Right renal cortex interstitium (tissue), 3 donors: ENCODE measurements around the gene NR2E1. TPM values are rescaled to one million over a fixed set of nuclear protein-coding genes. Genes with fewer than 3 reads are reported as not detected.

ENCODE experiments used
- DNase-seq, 3 donors: peaks; one replicate each; pipeline ENCODE4 v3.0.0-alpha.2; 2013; ENCODE audit warnings: low read depth in 3 of 3, low spot score in 2 of 3
- polyA plus RNA-seq, 3 donors: library from polyadenylated mRNA; unstranded; fragments of 120-200 nt; gene quantifications; one replicate each; pipeline ENCODE4 v1.2.1, GENCODE V29; 2013; ENCODE audit not compliant: insufficient read length in 3 of 3

Gene NR2E1
- polyA plus RNA-seq, 3 donors: not detected

DNA sequence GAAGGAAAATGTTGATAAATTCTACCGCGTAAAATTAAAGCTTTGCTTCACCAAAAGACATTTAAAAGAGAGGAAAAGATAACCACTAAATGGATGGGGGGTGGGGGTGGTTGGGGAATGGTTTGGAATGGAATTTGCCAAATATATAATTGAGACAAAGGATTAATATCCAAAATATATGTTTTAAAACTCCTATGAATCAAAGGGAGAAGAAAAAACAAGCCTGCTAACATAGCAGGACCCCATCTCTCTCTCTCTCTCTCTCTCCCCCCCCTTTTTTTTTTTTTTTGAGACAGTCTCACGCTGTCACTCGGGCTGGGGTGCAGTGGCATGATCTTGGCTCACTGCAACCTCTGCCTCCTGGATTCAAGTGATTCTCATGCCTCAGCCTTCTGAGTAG, 13.4 kb upstream of the NR2E1 start:
- no peak for DNase-seq

DNA sequence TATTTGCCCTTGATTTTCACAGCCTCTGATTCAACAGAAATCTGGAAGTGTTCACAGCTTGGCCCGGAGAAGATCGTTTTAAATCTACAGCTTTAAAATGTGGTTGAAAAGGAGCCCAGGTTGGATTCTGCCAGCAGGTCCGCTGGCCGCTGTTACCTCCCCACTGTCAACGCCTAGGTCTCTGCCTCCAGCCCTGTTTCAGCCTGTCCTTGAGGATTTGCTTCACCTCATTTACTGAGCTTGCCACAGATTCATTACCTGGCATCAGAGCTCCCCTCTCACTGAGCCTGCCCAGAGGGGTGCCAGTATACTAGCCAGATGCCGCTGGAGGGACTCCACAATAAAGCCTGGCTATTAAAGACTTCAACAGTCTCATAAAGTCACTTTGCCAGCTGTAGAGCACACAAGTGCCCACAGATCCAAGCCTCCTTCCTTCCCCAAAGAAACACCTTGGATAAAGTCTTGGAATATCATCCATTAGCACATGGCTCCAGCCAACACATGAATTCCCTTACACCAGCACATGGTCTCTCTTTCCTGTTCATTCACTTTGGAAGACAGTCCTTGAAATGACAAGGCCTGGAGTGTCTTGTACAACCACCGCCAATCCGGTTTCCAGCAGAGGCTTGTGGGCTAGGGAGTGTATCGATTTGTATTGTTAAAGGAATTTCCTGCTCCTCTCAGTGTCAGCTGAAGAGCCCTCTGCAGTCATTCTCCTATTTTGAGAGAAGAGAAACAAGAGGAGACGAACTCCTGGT, 9.5 kb upstream of the NR2E1 start:
- no peak for DNase-seq

DNA sequence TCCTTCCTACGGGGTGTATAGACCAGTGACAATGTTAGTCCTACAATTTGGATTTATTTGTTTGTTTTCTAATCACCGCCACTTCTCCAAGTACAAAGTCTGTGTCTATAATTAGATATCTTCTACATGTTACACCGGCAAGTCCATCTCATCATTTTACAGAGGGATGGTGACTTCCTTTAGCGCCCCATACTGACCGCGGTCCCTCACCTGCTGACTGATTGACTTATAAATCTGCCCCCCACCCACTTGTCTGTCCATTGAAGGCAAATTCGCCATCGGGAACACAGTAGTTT, 8.9 kb upstream of the NR2E1 start:
- no peak for DNase-seq

DNA sequence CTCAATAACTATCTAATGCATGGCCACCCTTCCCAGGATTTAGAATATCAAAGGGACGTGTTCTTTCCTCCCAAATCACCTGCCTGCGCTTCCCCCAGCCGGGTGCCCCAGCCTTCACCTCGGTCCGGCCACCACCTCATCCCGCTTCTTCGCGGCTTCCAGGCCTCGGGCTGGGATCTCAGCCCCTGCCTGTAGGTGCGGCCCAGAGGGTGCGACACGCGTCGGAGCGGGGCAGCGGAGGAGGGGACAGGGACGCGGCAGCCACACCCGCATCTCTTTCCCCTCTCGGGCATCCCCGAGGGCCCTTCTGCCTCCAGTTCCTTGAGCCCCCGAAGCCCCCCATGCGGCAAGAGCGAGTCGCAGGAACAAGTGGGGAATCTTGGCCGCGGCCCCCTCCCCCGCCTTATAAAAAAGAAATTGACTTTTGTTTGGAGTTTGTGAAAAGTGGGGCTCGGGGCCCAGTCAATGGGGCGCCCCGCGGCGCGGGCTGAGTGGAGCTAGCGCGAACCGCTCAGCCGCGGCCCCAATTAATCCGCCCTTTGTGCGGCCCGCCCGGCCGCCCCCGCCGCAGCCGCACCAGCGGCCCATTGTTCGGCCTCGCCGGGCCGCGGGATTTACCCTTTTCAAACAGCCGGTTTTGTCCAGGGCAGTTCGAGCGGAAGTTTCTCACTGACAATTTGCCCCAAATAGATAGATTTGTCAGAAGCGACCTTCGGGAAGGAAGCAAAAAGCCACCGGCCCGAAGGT, 8.4 kb upstream of the NR2E1 start:
- no peak for DNase-seq

DNA sequence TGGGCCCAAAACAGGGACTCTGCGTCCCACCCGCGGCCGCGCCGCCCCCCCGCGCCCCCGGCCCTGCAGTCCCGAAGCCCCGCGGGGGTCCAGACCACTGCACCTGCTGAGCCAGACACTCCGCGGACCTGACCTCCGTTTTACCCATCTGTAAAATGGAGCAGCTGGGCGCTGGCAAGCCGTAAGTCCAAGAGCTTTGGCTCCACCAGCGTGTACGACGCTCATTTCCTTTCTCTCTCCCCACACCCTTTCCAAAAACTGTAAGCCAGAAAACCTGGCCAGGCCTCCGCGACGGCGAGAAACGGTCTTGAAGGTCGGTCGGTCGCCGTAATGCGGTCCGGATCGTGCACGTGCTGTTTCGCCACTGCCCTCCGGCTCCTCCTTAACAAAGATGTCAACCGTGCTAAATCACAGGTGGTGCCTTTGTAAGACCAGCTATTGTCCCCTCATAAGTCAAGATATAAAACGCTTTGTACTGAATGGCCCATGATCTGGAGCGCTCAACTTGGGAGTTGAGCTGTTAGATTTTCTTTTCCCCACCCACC, 7.8 kb upstream of the NR2E1 start:
- DNase-seq: no peak

DNA sequence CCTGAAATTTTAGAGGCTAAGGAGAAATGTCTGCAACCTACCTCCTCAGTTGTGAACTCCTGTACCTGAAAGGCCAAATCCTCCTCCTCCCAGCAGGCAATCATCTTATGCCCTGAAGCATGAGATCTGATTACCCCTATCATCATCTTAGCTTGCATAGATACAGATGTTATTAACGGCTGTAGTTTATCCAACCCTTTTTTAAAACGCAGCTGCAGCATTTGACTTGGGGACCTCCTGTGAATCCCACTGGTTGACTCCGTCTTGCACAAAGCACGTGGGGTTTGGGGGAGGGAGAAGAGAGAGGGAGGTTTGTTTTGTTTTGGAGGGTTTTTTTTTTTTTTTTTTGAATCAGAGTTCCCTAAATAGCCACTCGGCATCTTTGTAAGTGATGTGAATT, 5.8 kb upstream of the NR2E1 start:
- no peak for DNase-seq

DNA sequence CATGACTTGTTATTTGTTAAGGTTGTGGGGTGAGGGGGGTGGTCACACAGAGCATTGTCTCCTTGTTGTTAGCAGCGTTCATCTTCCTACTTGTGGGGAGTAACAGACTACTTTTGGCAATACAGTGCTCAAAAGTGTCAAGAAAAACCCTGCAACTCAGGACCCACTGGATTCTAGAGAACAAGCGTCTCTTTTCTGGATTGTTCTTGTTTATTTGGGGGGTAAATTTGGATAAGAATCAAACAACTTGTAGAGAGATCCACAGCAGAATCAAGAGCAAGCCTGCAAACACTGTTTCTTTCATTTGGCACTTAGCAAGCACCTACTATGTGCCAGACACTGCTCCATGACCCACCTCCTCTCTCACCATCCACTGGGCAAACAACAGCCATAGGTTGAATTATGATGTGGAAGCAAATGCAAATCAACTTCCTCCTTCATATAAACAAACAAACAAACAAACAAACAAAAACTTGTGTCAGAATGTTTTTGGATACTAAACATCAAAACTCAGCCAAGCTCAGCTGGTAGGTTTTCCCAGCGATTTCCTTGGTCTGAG, 4.0 kb upstream of the NR2E1 start:
- no peak for DNase-seq

DNA sequence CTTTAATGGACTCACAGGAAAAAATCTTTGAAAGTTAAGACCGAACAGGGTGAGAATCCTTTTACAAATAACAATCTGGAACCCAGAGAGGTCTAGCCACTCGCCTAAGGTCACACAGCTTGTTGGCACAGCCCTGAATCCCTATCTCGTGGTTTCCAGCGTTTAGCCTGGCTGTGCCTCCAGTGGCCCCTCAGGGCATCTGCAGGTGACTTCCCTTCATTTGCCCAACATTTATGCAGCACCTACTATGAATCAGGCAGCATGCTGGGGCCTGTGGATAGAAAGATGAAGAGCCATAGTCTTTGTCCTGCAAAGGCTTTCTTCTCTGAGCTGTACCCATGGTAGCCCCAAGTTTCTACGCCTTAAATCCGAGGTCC, 2.6 kb upstream of the NR2E1 start:
- DNase-seq: no peak

DNA sequence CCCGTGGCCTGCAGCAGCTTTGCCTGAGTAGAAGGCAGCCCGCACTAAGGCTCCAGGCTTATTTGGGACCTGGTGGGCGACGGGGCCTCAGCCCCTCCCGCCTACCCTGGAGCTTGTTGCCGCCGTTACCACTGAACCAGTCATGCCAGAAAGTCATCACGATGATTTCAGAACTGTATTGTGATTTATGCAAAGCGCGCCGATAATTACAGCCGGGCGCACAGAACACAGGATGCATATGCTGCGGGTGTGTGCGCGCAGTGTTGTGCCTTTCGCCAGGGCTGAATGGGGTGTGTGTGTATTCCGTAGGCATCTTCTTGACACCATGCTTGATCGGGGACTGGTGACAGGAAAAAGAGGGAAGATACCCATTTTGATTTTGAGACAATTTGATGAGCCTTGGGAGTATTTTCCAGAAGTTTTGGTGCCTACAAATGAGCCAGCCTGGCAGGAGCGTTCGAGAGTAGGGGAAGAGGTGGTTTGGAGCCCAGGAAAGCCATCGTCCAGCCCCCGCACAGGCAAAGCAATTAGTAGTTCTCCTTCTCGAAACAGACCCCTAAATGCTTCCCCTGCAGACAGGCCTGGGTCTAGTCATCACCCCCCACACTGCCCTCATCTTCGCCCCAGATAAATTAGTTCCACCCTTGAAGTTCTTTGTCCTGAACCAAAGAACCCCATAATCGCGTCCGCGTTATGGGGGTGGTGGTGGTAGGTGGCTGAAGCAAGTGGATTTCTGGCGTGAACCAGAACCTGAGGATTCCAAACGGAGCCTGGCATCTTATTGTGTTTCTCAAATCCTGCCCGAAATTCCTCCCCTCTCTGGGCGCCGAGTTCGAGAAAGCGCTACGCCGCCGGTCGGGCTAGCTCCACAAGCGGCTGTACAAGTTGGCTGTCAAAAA, 1.9 kb upstream of the NR2E1 start:
- DNase-seq: no peak

DNA sequence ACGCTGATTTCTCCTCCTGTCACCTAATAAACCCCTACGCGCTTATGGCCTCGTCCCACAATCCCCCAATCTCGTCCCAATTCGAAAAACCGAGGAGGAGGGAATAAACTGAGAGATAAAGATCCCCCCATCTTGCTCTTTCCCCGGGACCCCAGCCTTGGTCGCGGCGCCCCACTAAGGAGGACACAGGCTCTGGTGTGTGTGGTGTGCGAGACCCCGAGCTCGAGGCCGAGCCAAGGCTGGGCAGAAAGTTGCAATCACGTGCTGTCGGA, 1.3 kb upstream of the NR2E1 start:
- DNase-seq: no peak

DNA sequence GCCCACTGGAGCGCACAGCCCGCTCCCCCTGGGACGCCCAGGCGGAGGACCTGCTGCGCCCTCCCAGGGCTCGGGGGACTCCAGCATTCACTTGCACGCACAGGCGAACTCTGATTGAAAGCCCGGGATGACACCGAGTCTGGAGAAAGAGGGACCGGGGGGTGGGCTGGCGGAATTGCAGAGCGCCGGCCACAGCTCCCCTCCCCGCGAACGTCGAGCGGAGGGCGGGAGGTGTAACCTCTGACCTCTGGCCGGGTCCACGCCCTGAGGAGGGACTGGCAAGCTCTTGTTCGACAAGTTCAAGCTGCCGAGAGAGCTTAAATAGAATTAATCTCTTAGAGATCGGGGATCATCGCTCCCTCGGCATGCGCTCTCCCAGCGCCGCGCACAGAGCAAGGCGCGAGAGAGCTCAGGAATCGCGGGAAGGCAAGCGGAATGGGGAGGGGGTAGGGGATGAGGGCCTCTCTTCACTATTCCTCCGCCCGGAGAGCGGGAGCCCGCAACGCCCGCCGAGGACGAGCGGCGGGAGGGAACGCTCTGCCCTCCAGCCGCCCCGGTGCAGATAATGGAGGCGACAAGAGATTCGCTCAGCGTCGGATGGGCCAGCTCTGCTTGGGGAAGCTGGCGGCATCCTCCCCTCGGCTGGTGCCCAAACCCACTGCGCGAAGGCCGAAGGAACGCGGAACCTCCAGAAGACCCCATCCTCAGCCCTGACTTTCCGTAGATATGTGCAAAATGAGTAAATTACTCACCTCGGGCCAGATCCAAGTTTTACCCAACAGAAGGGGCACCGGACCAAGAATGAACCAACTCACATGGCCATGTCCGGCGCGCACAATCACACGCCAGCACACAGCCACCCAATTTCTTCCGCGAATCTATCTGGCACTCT, 761 bp upstream of the NR2E1 start:
- DNase-seq: no peak

DNA sequence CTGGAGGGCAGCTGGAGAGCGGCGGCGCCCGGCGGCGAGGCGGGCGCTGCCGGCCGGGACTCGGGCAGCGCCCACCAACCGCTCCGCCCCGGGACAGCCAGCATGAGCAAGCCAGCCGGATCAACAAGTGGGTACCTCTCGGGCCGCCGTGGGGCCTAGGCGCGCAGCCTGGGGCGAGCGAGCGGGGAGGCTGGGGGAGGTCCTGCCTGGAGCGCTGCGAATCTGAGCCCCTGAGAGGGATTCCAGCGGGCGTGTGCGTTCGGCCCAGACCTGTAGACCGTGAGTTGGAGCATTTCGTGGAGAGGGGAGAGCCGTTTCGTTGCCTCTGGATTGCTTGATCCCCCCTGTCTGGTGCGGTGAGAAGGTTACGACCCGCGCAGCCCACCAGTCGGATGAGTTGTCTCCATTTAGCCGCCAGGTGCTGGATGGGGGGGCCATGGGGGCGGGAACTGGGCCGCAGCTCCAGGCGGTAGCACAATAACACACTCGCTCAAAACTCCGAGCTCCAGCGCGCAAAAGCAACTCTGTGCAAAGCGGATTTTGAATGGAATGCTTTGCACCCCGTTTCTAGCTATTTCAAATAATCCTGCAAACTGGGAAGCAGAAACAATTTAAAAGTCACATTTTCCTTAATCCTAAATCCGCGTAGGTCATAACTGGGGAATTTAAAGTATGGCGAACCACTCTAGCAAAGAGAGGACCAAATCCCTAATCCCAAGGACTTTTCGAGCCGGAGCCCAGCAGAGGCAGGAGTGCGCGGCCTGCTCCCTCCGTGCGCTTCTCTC, 1.0 kb downstream of the NR2E1 start:
- no peak for DNase-seq

DNA sequence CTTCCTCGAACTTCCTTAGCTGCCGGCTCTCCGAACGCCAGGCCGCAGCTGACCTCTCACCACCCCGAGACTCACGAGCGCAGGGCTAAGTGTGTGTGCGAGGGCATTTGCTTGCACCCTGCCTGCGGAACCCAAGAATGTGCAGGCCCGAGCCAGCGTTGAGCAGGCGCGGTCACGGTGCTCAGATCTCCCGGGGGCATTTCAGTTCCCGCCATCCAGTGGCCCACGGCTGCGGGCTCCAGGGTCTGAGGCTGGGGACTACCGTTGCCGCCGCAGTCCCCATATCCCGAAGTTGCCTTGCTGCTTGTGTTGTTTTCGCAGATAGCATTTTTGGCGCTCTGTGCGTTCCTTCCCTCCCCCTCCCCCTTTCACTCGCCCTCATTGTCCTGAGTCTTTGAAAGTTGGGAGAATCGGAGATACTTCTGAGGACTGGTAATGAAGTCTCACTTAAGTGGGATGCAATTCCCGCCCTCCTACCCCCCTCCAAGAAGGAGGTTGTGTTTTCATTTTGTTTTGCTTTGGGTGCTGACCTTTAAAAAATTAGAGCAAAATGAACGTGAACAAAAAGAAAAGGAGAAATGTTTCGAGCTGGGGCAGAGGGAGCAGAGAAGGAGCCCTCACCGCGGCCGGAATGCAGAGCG, 1.7 kb downstream of the NR2E1 start:
- no peak for DNase-seq

DNA sequence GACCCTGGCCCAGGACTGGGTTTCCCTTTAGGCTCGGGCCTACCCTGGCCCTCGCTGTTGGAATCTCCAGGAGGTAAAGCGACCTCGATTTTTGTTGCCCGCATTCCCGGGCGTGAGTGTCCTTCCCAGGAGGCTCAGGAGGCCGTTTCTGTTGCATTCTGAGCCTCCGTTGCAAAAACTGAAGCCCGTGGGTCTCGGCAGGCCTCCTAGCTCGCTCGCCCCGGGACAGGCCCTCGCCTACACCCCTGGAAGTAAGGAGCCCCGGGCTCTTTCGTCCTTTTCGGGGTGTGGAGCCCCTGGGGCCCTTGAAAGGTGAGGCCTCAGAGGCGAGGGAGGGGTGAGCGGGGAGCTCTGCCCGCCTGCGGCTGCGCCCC, 2.3 kb downstream of the NR2E1 start:
- DNase-seq: no peak

DNA sequence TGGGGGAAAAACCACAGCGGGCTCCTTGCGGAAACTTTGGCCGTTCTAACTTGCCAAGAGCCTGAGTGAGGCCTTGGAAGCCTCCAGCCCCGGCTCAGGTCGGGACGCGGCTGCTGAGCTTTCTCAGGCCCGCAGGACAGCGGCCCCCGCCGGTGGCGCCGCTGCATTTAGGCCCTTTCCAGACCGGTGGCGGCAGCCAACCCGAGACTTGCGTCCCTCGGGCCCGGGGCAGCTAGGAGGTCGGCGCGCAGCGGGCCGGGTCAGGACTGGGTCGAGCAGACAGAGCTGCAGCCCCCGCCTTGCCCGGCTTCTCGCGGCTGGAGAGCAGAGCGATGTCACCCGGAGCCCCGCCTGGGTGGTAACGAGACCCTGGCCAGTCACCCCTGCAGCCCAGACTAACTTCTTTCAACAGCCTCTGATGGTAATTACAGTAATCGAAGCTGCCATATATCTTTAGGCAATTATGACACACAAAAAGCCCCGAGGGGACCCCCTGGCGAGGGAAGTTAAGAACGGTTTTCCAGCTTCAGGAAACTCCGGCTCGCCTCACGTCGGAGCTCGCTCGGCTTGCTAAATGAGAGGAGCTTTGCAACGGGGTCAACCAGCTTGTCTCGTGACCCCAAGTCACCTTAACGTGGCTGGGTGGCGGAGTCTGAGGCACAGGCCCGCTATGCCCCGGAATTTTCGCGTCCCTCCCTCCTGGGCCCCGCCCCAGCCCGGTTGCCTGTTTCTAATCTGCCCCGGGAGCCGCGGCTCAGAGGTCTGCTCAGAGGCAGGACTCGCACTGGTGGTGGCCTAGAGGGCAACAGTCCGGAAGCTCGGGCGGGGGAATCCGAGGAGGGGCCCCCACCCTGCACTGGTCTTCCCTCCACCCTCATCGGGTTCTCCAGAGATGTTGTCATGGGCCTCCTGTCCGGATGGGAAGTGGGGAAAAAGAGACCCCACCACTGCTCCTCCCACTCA, 3.0 kb downstream of the NR2E1 start:
- DNase-seq: no peak

DNA sequence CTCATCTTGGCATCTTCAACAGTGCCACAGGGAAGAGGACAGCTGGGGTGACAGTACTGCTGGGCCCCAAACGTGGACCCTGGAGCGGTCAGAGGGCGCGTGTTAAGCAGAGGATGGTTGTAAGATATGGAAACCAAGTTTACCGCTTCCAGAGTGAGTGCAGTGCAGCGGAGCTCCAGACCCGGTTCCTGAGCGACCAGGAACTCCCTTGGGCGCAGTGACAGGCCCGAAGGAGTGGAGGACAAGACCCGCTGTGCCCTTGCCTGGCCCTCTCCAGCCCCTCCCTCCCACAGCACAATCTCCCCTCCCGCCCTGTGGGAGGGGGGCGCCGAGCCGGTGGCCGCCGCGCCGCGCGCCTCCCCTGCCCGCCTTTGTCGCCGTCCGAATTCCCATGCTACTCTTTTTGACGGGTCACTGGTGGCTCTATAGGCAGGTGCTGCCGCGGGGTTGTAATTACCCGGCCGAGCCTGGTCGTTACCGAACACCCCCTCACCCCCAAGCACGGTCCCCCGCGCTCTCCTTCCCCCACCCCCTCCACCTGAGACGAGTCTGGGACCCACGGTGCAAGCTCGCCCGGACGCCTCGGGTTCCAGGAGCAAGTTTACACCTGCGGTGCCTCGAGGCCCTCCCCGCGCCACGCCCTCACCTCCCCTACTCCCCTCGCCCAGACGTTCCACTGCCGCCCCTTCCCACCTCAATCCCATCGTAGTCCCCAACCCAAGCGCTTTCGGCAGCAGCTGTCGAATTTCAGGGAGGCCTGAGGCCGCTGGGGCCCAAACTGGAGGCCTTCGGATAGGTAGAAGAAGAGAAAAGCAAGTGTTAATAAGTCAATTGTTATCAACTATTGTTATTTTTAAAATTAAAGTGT, 3.9 kb downstream of the NR2E1 start:
- no peak for DNase-seq
